Activated CD4-positive, alpha-beta T cell treated with anti-CD3 and anti-CD28 coated beads, Interleukin-10, Interleukin-2, amounts not matched to agents 100 ng/mL and 50 ng/mL, durations not matched to agents 16 hours and 8 hours (primary cell): Measurements from ENCODE around the gene DSTYK.
"Not testable (repeated sequence)": the region's sequence is repeated elsewhere in the genome, so short reads cannot be mapped to it uniquely, and the experiment has no call there.

Experiments used
- DNase-seq: peaks from one replicate; pipeline ENCODE4 v3.0.0-alpha.2; 2020

DSTYK gene

GRCh38 chr1:205211839-205212536 lies 486 bp upstream of the DSTYK start:
- no peak for DNase-seq

- DNase-seq: no peak
These were observed 740 bp downstream of the DSTYK start for GRCh38 chr1:205210756-205211168.

GRCh38 chr1:205208811-205209210 lies 2.7 kb downstream of the DSTYK start:
- no peak for DNase-seq

GRCh38 chr1:205205055-205205454 lies 6.4 kb downstream of the DSTYK start:
- DNase-seq: no peak

- no peak for DNase-seq
These were observed 7.0 kb downstream of the DSTYK start for GRCh38 chr1:205204552-205204951.

- DNase-seq: no peak
These were observed 11.6 kb downstream of the DSTYK start for GRCh38 chr1:205199931-205200299.

GRCh38 chr1:205199090-205199930 lies 12.2 kb downstream of the DSTYK start:
- DNase-seq: peak; percentile 84

- DNase-seq: no peak
These were observed 19.2 kb downstream of the DSTYK start for GRCh38 chr1:205192287-205192686.

- DNase-seq: no peak
These were observed 19.9 kb downstream of the DSTYK start for GRCh38 chr1:205191622-205192021.

GRCh38 chr1:205190845-205191577 lies 20.5 kb downstream of the DSTYK start:
- no peak for DNase-seq

GRCh38 chr1:205189131-205189530 lies 22.4 kb downstream of the DSTYK start:
- no peak for DNase-seq

- DNase-seq: no peak
These were observed 22.9 kb downstream of the DSTYK start for GRCh38 chr1:205188596-205188995.

- no peak for DNase-seq
These were observed 23.4 kb downstream of the DSTYK start for GRCh38 chr1:205188098-205188497.

GRCh38 chr1:205187420-205187819 lies 24.1 kb downstream of the DSTYK start:
- DNase-seq: no peak

GRCh38 chr1:205186191-205186590 lies 25.3 kb downstream of the DSTYK start:
- DNase-seq: peak; percentile 76

- peak; percentile 15 for DNase-seq
These were observed 27.7 kb downstream of the DSTYK start for GRCh38 chr1:205183676-205184335.

- DNase-seq: no peak
These were observed 28.6 kb downstream of the DSTYK start for GRCh38 chr1:205182930-205183329.

GRCh38 chr1:205180331-205180730 lies 31.2 kb downstream of the DSTYK start:
- DNase-seq: not testable (repeated sequence)

- DNase-seq: peak; percentile 52
These were observed 31.7 kb downstream of the DSTYK start for GRCh38 chr1:205179842-205180241.

GRCh38 chr1:205172729-205173366 lies 38.7 kb downstream of the DSTYK start:
- DNase-seq: peak; percentile 63

GRCh38 chr1:205171369-205171768 lies 40.1 kb downstream of the DSTYK start:
- DNase-seq: peak; percentile 13

GRCh38 chr1:205170532-205171269 lies 40.8 kb downstream of the DSTYK start:
- no peak for DNase-seq
